Cardiac muscle cell (in vitro differentiated cells and primary cell): ENCODE measurements around the gene HILPDA. TPM values are rescaled to one million over a fixed set of nuclear protein-coding genes. Genes with fewer than 3 reads are reported as not detected.

ENCODE experiments used
- DNase-seq, 2 donors: peaks; one replicate each; pipeline versions ENCODE4 v3.0.0 to v3.0.0-alpha.2; 2010 to 2017; ENCODE audit warnings: low read depth in 1 of 2, low spot score in 1 of 2
- H3K27ac ChIP-seq: fragments of 200-600 bp; sonication (generic); 2 replicates; pipeline ENCODE4 v1.5.1; 2016
- H3K27me3 ChIP-seq: fragments of 200-600 bp; sonication (generic); 2 replicates; pipeline ENCODE4 v1.6.0; 2016; ENCODE audit warnings: control low read depth
- H3K36me3 ChIP-seq: fragments of 200-600 bp; sonication (generic); 2 replicates; pipeline ENCODE4 v1.5.1; 2016; ENCODE audit warnings: control low read depth
- H3K4me1 ChIP-seq: fragments of 200-600 bp; sonication (generic); 2 replicates; pipeline ENCODE4 v1.8.1; 2017; ENCODE audit warnings: low read depth, mild to moderate bottlenecking, mixed run types
- H3K4me3 ChIP-seq: fragments of 200-600 bp; sonication (generic); 2 replicates; pipeline ENCODE4 v1.5.1; 2016; ENCODE audit warnings: mild to moderate bottlenecking
- H3K9me3 ChIP-seq: fragments of 200-600 bp; sonication (generic); 2 replicates; pipeline ENCODE4 v1.5.1; 2017; ENCODE audit warnings: low read depth, mild to moderate bottlenecking, control low read depth
- polyA plus RNA-seq: library from polyadenylated mRNA; unstranded; fragments of >200 nt; fragmentation: Nextera tagmentation; extraction: Ambion mirVana; gene quantifications from 2 replicates; pipeline ENCODE4 v1.2.1, GENCODE V29; 2016
- total RNA-seq: library from RNA; depleted of rRNA; stranded (reverse); fragments of >200 nt; gene quantifications from 2 replicates; pipeline ENCODE4 v1.2.3, GENCODE V29; 2016
- TF ChIP-seq, protein P1 (sequence below): IDR thresholded peaks from 2 replicates; pipeline ENCODE4 v1.5.1; 2012; ENCODE audit warnings: low read depth, mild to moderate bottlenecking, low read length

HILPDA gene, protein sequence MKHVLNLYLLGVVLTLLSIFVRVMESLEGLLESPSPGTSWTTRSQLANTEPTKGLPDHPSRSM
- 16.2 and 27.5 TPM in 2 replicates for total RNA-seq
- polyA plus RNA-seq = 48.7 and 56.0 TPM in 2 replicates

DNA sequence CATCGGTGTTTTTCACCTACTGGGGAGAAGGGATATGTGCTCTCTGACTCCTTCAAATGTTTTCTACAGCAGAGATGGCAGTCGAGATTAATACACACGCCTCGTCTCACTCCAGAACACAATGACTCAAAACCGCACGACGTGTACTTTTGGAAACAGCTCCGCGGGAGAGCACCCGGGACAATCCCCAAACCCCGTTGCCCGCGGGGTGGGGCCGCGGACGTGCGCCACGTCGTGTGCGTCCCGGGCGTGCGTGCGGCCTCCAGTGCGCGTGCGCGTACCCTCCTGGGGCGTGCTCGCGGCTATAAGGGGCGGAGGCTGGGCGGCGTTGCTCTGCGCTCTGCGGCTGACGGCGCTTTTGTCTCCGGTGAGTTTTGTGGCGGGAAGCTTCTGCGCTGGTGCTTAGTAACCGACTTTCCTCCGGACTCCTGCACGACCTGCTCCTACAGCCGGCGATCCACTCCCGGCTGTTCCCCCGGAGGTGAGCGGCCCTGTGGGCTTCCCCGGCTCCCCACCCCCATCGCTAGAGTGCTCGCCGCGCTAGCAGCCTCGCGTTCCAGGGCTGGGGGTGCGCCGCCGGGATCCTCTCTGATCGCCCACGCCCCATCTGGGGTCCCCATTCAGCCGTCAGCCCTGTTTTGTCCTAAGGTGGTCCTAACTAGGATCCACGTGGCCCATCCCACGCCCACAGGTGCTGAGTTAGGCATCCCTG, at the start of gene HILPDA:
Gene HILPDA (plus strand): TSS at position 336 of the 712 bp plus-strand sequence. CDS start 1,391 bp downstream, outside the sequence.
- Histone ChIP-seq H3K9me3 (no peaks in the 10 kb centered on the region), H3K4me1 (peaks cover 27% of the 10 kb centered on the region), H3K4me3 (peak within 1 kb of the TSS; percentile 59), H3K36me3 (no peaks in the 10 kb centered on the region), H3K27me3 (no peaks in the 10 kb centered on the region), H3K27ac (peak within 1 kb of the TSS; percentile 79)
- DNase-seq = peak; percentile 91 to 99
- TF ChIP-seq, protein P1, sequence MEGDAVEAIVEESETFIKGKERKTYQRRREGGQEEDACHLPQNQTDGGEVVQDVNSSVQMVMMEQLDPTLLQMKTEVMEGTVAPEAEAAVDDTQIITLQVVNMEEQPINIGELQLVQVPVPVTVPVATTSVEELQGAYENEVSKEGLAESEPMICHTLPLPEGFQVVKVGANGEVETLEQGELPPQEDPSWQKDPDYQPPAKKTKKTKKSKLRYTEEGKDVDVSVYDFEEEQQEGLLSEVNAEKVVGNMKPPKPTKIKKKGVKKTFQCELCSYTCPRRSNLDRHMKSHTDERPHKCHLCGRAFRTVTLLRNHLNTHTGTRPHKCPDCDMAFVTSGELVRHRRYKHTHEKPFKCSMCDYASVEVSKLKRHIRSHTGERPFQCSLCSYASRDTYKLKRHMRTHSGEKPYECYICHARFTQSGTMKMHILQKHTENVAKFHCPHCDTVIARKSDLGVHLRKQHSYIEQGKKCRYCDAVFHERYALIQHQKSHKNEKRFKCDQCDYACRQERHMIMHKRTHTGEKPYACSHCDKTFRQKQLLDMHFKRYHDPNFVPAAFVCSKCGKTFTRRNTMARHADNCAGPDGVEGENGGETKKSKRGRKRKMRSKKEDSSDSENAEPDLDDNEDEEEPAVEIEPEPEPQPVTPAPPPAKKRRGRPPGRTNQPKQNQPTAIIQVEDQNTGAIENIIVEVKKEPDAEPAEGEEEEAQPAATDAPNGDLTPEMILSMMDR = no peak

DNA sequence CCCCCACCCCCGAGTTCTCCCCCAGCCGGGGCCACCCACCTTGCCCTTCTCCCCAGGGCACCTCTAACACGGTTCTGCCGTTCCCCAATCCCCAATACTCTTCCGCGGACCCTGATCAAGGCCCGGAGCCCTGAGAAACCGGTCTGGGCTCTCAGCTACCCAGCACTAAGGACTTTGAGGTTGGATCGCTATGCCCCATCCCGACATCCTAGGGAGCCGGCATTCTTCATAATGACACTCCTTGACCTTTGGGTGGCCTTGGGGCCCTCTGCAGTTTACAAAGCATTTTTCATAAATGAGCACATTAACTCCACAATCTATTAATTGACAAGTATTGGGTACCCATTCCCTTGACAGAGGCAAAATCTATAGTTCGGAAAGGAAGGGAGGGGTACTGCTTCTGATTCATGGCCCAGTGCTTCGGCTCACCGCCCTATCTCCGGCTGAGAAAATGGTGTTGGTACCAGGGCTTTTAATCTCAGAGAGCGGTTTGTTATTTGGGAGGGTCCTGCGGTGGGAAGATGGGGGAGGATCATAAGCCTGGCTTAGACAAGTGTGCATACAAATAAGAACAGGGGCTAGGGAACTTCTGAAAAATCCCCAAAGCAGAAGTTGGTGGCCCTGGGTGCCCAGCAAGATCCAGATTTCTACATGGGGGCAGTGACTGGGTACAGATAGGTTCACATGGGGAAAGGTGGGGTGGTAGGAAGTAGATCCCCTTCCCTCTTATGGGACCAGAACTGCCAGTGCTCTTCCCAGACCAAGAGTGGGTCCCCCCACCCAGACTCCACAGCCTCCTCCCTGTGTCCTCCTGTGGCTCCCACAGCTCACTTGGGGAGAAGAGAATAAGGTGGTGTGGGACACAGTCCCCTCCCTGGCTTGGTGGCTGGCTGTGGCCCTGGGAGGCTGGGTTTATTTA, 49.1 kb upstream of the HILPDA start:
- DNase-seq = no peak
- peak overlapping the region; percentile 65 for H3K4me3 ChIP-seq

DNA sequence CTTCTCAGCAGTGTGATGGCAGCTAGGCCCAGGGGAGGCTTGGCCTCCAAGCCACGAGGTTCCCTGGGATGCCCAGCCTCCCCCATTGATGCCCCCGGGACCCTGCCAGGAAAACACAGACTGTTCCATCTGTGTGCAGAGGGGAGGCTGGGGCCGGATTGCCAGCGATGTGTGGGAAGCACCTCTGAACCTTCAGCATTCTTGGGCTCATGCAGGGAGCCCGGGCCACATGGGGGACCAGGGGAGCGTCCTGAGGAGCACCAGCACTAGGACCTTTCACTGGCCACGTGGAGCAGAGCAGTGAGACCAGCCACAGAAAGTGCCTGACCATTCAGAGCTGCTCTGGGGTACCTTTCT, 48.5 kb upstream of the HILPDA start:
- DNase-seq = no peak
- peaks cover 52% of the 10 kb centered on the region for H3K27me3 ChIP-seq
- H3K27ac ChIP-seq = no peak overlapping the region

More for the DNA sequence above, 49.1 kb upstream of the HILPDA start:
- peaks cover 48% of the 10 kb centered on the region for H3K27me3 ChIP-seq
- TF ChIP-seq, protein P1 = no peak
- no peaks in the 10 kb centered on the region for H3K4me1 ChIP-seq
- H3K9me3 ChIP-seq = no peaks in the 10 kb centered on the region
- H3K36me3 ChIP-seq = no peaks in the 10 kb centered on the region
- H3K27ac ChIP-seq = no peak overlapping the region

DNA sequence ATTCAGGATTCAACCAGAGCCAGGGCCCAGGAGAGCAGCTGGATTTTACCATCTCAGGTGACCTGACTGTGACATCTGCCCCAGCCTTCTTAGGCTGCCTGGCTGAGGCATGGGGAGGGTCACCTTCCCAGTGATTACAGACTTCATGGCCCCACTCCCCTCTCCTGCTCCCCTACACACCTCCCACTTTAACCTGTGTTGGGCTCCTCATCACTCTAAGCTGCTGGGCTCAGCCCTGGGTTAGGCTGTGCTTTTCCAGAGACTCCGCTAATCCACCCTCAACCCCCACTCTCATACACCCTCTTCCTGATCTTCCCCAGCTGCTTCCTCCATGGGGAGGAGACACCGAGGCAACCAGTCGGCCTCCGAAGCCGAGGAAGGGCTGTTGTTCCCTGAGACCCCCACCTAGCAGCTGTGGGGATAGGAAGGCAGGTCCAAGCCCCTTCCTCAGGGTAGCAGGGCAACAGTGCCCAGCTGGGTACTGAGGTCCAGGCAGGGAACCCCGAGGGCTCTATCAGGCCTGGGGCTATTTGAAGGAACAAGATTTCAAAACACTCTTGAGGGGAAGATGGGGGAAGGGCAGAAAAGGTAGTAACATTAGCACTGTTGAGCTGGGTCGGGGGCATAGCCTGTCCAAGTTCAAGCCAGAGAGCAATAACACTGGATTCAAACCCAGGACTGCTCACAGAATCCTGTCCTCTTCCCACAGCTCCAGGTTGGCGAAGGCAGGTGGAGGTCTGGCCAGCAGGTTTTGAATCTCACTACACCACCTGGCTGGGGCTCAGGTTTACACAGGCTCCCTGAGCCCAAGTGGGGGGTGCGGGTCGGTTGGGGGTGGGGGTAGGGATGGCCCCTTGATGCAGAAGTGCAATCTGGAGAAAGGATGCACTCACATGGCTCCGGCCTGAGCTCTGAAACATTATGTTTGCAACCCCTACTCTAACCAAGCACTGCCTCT, 47.6 kb upstream of the HILPDA start:
- H3K4me3 ChIP-seq = no peak overlapping the region
- peaks cover 52% of the 10 kb centered on the region for H3K27me3 ChIP-seq
- H3K27ac ChIP-seq = no peak overlapping the region
- no peaks in the 10 kb centered on the region for H3K4me1 ChIP-seq
- no peaks in the 10 kb centered on the region for H3K9me3 ChIP-seq
- TF ChIP-seq, protein P1 = no peak
- peak in 1 of 2 donors; percentile 34 for DNase-seq
- H3K36me3 ChIP-seq = no peaks in the 10 kb centered on the region

More for the DNA sequence above, 48.5 kb upstream of the HILPDA start:
- Histone ChIP-seq H3K4me1 (no peaks in the 10 kb centered on the region), H3K36me3 (no peaks in the 10 kb centered on the region), H3K9me3 (no peaks in the 10 kb centered on the region), H3K4me3 (no peak overlapping the region)
- TF ChIP-seq, protein P1 = no peak
